Measurements from ENCODE around the gene SLC9A8.
A peak's percentile ranks its signal among the peaks of the same experiment; 100 is the strongest.

DNA sequence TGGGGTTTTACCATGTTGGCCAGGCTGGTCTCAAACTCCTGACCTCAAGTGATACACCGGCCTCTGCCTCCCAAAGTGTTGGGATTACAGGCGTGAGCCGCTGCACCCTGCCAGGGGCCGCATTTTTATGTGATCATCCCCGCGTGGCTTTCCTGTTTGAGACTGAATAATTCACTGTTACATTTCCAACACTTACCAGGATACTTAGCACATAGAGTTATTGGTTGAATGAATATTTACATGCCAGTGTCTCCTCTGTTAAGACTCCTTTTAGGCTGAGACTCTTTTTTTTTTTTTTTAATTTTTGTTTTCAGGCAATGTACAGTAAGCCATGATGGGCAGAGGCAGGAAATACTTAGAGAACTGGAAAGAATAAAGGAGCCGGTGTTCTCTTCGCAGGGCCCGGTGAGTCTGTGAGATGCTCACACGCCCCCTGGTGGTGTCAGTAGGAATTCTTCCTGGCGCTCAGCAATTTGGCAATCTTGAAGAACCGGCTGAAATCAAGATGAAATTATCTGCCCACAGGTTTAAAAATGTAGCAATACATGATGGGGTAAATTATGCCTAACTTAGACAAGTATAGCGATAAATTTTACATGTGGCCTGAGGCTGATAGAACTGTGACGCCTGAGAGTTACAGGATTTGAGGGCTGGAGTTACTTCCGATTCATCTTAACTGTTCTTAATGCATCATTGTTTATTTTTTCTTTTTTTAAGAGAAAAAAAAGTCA, 115.9 kb downstream of the SLC9A8 start:
- TF ChIP-seq, protein P1, sequence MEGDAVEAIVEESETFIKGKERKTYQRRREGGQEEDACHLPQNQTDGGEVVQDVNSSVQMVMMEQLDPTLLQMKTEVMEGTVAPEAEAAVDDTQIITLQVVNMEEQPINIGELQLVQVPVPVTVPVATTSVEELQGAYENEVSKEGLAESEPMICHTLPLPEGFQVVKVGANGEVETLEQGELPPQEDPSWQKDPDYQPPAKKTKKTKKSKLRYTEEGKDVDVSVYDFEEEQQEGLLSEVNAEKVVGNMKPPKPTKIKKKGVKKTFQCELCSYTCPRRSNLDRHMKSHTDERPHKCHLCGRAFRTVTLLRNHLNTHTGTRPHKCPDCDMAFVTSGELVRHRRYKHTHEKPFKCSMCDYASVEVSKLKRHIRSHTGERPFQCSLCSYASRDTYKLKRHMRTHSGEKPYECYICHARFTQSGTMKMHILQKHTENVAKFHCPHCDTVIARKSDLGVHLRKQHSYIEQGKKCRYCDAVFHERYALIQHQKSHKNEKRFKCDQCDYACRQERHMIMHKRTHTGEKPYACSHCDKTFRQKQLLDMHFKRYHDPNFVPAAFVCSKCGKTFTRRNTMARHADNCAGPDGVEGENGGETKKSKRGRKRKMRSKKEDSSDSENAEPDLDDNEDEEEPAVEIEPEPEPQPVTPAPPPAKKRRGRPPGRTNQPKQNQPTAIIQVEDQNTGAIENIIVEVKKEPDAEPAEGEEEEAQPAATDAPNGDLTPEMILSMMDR (IDR thresholded peaks at IDR 0.05; ENCODE audit: insufficient read depth, low read length) = peak; percentile 85
- TF ChIP-seq, protein P2, sequence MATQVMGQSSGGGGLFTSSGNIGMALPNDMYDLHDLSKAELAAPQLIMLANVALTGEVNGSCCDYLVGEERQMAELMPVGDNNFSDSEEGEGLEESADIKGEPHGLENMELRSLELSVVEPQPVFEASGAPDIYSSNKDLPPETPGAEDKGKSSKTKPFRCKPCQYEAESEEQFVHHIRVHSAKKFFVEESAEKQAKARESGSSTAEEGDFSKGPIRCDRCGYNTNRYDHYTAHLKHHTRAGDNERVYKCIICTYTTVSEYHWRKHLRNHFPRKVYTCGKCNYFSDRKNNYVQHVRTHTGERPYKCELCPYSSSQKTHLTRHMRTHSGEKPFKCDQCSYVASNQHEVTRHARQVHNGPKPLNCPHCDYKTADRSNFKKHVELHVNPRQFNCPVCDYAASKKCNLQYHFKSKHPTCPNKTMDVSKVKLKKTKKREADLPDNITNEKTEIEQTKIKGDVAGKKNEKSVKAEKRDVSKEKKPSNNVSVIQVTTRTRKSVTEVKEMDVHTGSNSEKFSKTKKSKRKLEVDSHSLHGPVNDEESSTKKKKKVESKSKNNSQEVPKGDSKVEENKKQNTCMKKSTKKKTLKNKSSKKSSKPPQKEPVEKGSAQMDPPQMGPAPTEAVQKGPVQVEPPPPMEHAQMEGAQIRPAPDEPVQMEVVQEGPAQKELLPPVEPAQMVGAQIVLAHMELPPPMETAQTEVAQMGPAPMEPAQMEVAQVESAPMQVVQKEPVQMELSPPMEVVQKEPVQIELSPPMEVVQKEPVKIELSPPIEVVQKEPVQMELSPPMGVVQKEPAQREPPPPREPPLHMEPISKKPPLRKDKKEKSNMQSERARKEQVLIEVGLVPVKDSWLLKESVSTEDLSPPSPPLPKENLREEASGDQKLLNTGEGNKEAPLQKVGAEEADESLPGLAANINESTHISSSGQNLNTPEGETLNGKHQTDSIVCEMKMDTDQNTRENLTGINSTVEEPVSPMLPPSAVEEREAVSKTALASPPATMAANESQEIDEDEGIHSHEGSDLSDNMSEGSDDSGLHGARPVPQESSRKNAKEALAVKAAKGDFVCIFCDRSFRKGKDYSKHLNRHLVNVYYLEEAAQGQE (IDR thresholded peaks at IDR 0.05; ENCODE audit: insufficient replicate concordance, low read depth) = no peak

Data from HL-60 (cell line).